NCI-H82 treated with DMSO at 0.1 percent for 48 hours (cell line): ENCODE data around the gene MRTFB.
"Not testable (repeated sequence)": the region's sequence is repeated elsewhere in the genome, so short reads cannot be mapped to it uniquely, and the experiment has no call there.

Source experiments
- DNase-seq: peaks from one replicate; lab custom pipeline; 2025; ENCODE audit not compliant: unreplicated experiment; lab: John Stamatoyannopoulos, UW

The MRTFB gene

GRCh38 chr16:14070877-14071575, at the start of gene MRTFB:
Gene MRTFB (plus strand): TSS chr16:14071319. CDS start chr16:14140607, 69,288 bp downstream.
- DNase-seq, result peak; percentile 18

GRCh38 chr16:14023526-14023925, 47.6 kb upstream of the MRTFB start:
- not testable (repeated sequence) for DNase-seq

GRCh38 chr16:14024283-14024682, 46.8 kb upstream of the MRTFB start:
- DNase-seq, result no peak

GRCh38 chr16:14026572-14027285, 44.4 kb upstream of the MRTFB start:
- no peak for DNase-seq

GRCh38 chr16:14028202-14028601, 42.9 kb upstream of the MRTFB start:
- no peak for DNase-seq

GRCh38 chr16:14029658-14030057, 41.5 kb upstream of the MRTFB start:
- DNase-seq, result no peak

- DNase-seq, result no peak
Observed at GRCh38 chr16:14035092-14035491, 36.0 kb upstream of the MRTFB start.

- no peak for DNase-seq
Observed at GRCh38 chr16:14036889-14037288, 34.2 kb upstream of the MRTFB start.

GRCh38 chr16:14037960-14038359, 33.2 kb upstream of the MRTFB start:
- DNase-seq, result no peak

GRCh38 chr16:14041164-14041563, 30.0 kb upstream of the MRTFB start:
- DNase-seq, result no peak

GRCh38 chr16:14042706-14043105, 28.4 kb upstream of the MRTFB start:
- no peak for DNase-seq

GRCh38 chr16:14043278-14043677, 27.8 kb upstream of the MRTFB start:
- DNase-seq, result no peak

GRCh38 chr16:14043793-14044192, 27.3 kb upstream of the MRTFB start:
- DNase-seq, result no peak

GRCh38 chr16:14047121-14047859, 23.8 kb upstream of the MRTFB start:
- DNase-seq, result not testable (repeated sequence)

- DNase-seq, result no peak
Observed at GRCh38 chr16:14050291-14051027, 20.7 kb upstream of the MRTFB start.

- no peak for DNase-seq
Observed at GRCh38 chr16:14051103-14051729, 19.9 kb upstream of the MRTFB start.

GRCh38 chr16:14056970-14057369, 14.1 kb upstream of the MRTFB start:
- no peak for DNase-seq

- DNase-seq, result no peak
Observed at GRCh38 chr16:14057878-14058382, 13.2 kb upstream of the MRTFB start.

GRCh38 chr16:14061732-14062259, 9.3 kb upstream of the MRTFB start:
- DNase-seq, result no peak

GRCh38 chr16:14062261-14062660, 8.9 kb upstream of the MRTFB start:
- DNase-seq, result no peak
